Gastroesophageal sphincter (tissue), 4 donors: ENCODE results near the gene GGT6. TPM values are rescaled to one million over a fixed set of nuclear protein-coding genes. Genes with fewer than 3 reads are reported as not detected.

ENCODE experiments used
- ATAC-seq: fragments of 150-250 bp; one replicate; pipeline ENCODE4 v1.9.1; 2016; ENCODE audit warnings: mild to moderate bottlenecking, moderate library complexity
- H3K27ac ChIP-seq, 4 donors: fragments of 200-600 bp; sonication (generic) in 3 of 4; 1 replicate in 3 of 4; 2 replicates in 1 of 4; pipeline ENCODE4 v1.5.1; 2016 to 2019
- H3K27me3 ChIP-seq: fragments of 200-600 bp; sonication (generic); one replicate; pipeline ENCODE4 v1.5.1; 2019
- H3K36me3 ChIP-seq, 2 donors: fragments of 200-600 bp; sonication (generic); one replicate each; pipeline ENCODE4 v1.5.1; 2019; ENCODE audit warnings: control low read depth in 1 of 2
- H3K4me1 ChIP-seq, 3 donors: fragments of 200-600 bp; sonication (generic); 1 replicate in 2 of 3; 2 replicates in 1 of 3; pipeline ENCODE4 v1.5.1; 2016 to 2019; ENCODE audit warnings: control low read depth in 2 of 3
- H3K4me3 ChIP-seq, 2 donors: fragments of 200-600 bp; sonication (generic); one replicate each; pipeline ENCODE4 v1.5.1; 2019; ENCODE audit warnings: mild to moderate bottlenecking in 1 of 2, moderate library complexity in 1 of 2
- H3K9me3 ChIP-seq, 3 donors: fragments of 200-600 bp; sonication (generic); one replicate each; pipeline ENCODE4 v1.5.1; 2017 to 2019; ENCODE audit warnings: control low read depth in 2 of 3
- EP300 ChIP-seq: sonication (generic); formaldehyde crosslinking; IDR thresholded peaks from one replicate; pipeline ENCODE4 v1.6.1; 2017; ENCODE audit warnings: antibody characterized with exemption, mild to moderate bottlenecking
- POLR2A ChIP-seq, 2 donors: fragments of 450-650 bp; IDR thresholded peaks; one replicate each; pipeline ENCODE4 v1.6.1; 2017; ENCODE audit warnings: antibody characterized with exemption in 2 of 2, mild to moderate bottlenecking in 2 of 2, moderate library complexity in 1 of 2
- POLR2AphosphoS5 ChIP-seq: sonication (generic); formaldehyde crosslinking; IDR thresholded peaks from one replicate; pipeline ENCODE4 v1.6.1; 2017; ENCODE audit warnings: antibody characterized with exemption
- WGBS, 2 donors: methylation state at CpG; one replicate each; pipeline ENCODE4 v1.1.5; 2018; ENCODE audit warnings: low coverage in 1 of 2; 5-methylcytosine and 5-hydroxymethylcytosine counted together
- total RNA-seq, 4 donors: library from RNA; depleted of rRNA; stranded (reverse); fragments of >200 nt; gene quantifications; one replicate each; pipeline ENCODE4 v1.1.0, GENCODE V29; 2016
- TF ChIP-seq, protein P1 (sequence below), 4 experiments: fragments of 200-600 bp in 2 of 4; fragments of 450-650 bp in 2 of 4; sonication (generic) in 1 of 4; IDR thresholded peaks; one replicate each; pipeline ENCODE4 v1.5.1; 2017 to 2019; ENCODE audit warnings: antibody characterized with exemption in 4 of 4, mild to moderate bottlenecking in 2 of 4, moderate library complexity in 2 of 4

GGT6 gene
- total RNA-seq, 4 donors from 2014 or later: 0.27 to 5.9 (median 0.47) TPM; not detected in 1

DNA sequence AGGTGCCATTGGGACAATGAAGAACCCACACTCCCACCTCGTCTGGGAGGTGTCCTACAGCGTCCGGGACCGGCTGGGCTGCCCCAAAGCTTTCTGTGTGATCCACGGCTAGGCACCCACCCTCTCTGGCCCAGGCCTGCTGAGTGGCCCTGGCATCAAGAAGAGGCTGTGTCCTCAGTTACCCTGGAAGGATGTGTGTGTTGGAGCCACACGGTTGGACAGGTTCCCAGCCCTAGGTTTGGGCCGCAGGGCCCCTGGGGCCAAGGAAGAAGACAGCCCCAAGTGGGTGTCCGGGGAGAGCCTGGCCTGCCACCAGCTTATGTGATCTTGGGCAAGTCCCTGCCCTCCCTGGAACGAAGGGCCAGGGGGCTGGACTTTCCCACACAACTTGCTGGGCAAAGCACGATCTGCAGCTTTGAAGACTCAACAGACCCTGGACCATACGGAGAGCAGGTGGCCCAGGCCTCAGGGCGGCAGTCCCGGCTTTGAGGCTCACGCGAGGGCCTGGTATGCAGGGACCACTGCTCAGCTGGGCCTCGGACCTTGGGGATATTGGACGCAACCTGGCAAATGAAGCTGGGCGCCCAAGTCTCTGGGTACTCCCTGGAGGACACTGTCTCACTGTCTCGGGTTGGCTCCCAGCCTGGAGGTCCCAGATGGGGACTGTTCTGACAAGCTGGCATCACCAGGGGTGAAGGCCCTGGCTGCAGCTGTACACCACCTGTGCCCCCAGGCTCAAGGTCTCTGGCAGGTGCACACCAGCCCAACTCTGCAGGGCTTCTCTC is 22.7 kb downstream of the GGT6 start:
- 50% methylated on average over 1 of the region's 19 CpGs; no CpG with 5 or more reads in 1 of the 2 donors for WGBS, 2 donors
- Histone ChIP-seq H3K4me1 (peaks cover 0 to 92% (median 36%) of the 10 kb centered on the region in 3 donors), H3K36me3 (peaks cover 0 to 53% of the 10 kb centered on the region in 2 donors), H3K27me3 (peaks cover 24% of the 10 kb centered on the region), H3K27ac (peak overlapping the region in 3 of 4 donors; percentile 71 to 80 (median 75)), H3K9me3 (no peaks in the 10 kb centered on the region), H3K4me3 (peak overlapping the region in 1 of 2 donors; percentile 14)
- TF ChIP-seq, protein P1, sequence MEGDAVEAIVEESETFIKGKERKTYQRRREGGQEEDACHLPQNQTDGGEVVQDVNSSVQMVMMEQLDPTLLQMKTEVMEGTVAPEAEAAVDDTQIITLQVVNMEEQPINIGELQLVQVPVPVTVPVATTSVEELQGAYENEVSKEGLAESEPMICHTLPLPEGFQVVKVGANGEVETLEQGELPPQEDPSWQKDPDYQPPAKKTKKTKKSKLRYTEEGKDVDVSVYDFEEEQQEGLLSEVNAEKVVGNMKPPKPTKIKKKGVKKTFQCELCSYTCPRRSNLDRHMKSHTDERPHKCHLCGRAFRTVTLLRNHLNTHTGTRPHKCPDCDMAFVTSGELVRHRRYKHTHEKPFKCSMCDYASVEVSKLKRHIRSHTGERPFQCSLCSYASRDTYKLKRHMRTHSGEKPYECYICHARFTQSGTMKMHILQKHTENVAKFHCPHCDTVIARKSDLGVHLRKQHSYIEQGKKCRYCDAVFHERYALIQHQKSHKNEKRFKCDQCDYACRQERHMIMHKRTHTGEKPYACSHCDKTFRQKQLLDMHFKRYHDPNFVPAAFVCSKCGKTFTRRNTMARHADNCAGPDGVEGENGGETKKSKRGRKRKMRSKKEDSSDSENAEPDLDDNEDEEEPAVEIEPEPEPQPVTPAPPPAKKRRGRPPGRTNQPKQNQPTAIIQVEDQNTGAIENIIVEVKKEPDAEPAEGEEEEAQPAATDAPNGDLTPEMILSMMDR (IDR thresholded peaks at IDR 0.05): no peak
- no peak for TF ChIP-seq EP300
- TF ChIP-seq POLR2A (IDR thresholded peaks at IDR 0.05): no peak
- no peak for TF ChIP-seq POLR2AphosphoS5
- ATAC-seq: peak; percentile 1

DNA sequence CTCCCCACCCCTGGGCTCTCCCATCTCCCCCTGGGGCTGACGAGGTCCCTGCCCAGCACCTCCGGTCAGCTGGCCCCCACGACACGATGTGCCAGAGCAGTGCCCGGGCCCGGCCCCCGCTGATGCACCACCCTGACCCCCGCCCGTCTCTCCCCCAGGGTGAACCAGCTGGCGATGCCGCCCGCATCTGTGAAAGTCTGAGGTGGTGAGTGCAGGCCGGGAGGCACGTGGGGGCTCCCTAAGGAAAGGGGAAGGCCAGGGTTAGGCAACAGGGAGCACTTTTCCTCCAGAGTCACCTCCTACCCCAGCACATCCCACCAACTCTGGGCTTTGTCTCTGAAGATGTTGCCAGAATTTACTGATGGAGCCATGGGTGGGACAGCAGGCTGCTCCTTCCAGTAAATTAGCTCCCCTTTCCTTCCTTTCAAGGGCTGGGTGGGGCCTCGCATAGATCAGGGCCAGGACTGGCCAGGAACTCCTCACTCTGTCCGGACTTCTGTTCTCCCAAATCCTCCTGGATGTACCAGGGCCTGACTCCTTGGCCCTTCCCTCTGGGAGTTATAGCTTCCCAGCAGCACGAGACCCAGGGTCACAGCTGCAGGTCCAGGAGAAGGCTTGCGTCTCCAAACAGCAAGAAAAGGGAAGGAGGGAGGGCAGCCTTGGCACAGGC is 23.5 kb downstream of the GGT6 start:
- peaks cover 0 to 46% of the 10 kb centered on the region in 2 donors for H3K36me3 ChIP-seq
- peak; percentile 64 for ATAC-seq
- H3K9me3 ChIP-seq: no peaks in the 10 kb centered on the region
- peak overlapping the region in 3 of 4 donors; percentile 71 to 80 (median 75) for H3K27ac ChIP-seq
- 0% methylated on average over 1 of the region's 18 CpGs; no CpG with 5 or more reads in 1 of the 2 donors for WGBS, 2 donors
- peak overlapping the region in 1 of 2 donors; percentile 14 for H3K4me3 ChIP-seq
- TF ChIP-seq EP300 (no peak), POLR2AphosphoS5 (no peak), POLR2A (IDR thresholded peaks at IDR 0.05) (no peak)
- TF ChIP-seq, protein P1 (IDR thresholded peaks at IDR 0.05): no peak
- peaks cover 0 to 86% (median 36%) of the 10 kb centered on the region in 3 donors for H3K4me1 ChIP-seq
- peaks cover 24% of the 10 kb centered on the region for H3K27me3 ChIP-seq

DNA sequence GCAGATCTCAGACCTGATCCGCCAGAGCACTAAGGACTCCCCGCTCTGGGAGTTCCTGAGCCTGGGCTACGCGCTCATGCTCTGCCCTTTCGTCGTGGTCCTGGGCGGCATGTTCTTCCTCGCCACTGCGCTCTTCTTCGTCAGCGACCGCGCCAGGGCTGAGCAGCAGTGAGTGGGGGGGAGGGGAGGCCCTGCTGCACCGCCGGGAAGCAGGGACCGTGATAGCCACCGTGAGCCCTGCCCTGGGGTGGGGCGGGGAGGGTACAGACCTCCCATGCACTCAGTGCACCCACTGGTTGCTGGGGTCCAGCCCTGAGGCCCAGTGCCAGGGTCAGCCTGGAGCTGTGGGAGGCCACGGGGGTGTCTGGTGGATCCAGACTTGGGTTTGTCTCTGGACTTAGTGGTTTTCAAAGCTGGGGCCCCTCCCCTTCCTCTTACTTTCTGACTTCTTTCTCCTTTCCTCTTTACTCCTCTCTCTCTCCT is 24.1 kb downstream of the GGT6 start:
- Histone ChIP-seq H3K4me3 (peak overlapping the region in 1 of 2 donors; percentile 14), H3K36me3 (peaks cover 0 to 40% of the 10 kb centered on the region in 2 donors), H3K27ac (peak overlapping the region in 3 of 4 donors; percentile 71 to 80 (median 75)), H3K4me1 (peaks cover 0 to 81% (median 36%) of the 10 kb centered on the region in 3 donors), H3K9me3 (no peaks in the 10 kb centered on the region), H3K27me3 (peaks cover 24% of the 10 kb centered on the region)
- ATAC-seq: peak; percentile 11
- 33% methylated on average over 1 of the region's 19 CpGs; no CpG with 5 or more reads in 1 of the 2 donors for whole genome bisulfite sequencing, 2 donors
- TF ChIP-seq POLR2AphosphoS5: no peak
- TF ChIP-seq, protein P1 (IDR thresholded peaks at IDR 0.05): no peak
- no peak for TF ChIP-seq EP300
- TF ChIP-seq POLR2A (IDR thresholded peaks at IDR 0.05): no peak

DNA sequence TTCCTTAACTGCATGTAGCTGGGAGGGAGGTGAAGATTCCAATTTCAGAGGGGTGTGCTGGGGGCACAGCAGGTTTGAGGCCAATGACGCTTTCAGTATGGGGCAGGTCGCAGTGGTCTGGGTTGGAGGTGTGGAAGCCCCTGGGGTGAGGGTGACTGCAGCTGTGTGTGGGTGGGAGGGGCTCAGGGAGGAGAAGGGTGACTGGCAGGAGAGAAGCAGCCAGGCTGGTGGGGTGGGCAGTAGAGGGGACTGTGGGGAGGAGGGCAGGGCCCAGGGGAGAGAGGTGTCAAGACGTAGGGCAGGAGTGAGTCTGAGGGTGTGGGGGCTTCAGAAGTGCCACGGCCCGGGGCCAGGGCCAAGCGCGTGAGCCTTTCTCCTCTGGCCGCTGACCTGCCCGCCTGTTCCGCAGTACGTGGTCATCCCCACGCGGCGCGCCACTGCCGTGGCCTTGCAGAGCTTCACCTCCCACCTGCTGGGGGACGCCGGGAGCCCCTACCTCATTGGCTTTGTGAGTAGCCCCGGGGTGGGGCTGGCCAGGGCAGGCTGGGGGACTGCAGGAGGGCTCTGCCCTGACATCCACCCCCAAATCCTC is 24.6 kb downstream of the GGT6 start:
- peak overlapping the region in 1 of 2 donors; percentile 14 for H3K4me3 ChIP-seq
- peaks cover 0 to 35% of the 10 kb centered on the region in 2 donors for H3K36me3 ChIP-seq
- peaks cover 24% of the 10 kb centered on the region for H3K27me3 ChIP-seq
- peaks cover 0 to 78% (median 36%) of the 10 kb centered on the region in 3 donors for H3K4me1 ChIP-seq
- no peaks in the 10 kb centered on the region for H3K9me3 ChIP-seq
- no peak for ATAC-seq
- no peak for TF ChIP-seq POLR2AphosphoS5
- TF ChIP-seq EP300: no peak
- TF ChIP-seq, protein P1 (IDR thresholded peaks at IDR 0.05): no peak
- 57 to 100% methylated on average over 2 to 5 of the region's 19 CpGs for WGBS, 2 donors
- H3K27ac ChIP-seq: peak overlapping the region in 3 of 4 donors; percentile 71 to 80 (median 75)
